GM23338 (cell line): ENCODE measurements around the gene BCORL1.

ENCODE experiments used
- CTCF ChIP-seq, 2 experiments: fragments of 200-600 bp in 1 of 2; sonication (generic) in 1 of 2; conservative IDR thresholded peaks; 2 replicates each; pipeline versions ENCODE4 v1.5.1 to v1.6.1; 2016 to 2017; ENCODE audit warnings: antibody characterized with exemption in 2 of 2, low read depth in 2 of 2, mild to moderate bottlenecking in 2 of 2, moderate library complexity in 1 of 2
- EZH2 ChIP-seq: fragments of 200-600 bp; sonication (generic); IDR thresholded peaks from one replicate; pipeline ENCODE4 v1.8.0; 2017; ENCODE audit warnings: antibody characterized with exemption, mild to moderate bottlenecking, low read depth; ENCODE audit not compliant: unreplicated experiment
- EZH2phosphoT487 ChIP-seq: fragments of 200-600 bp; sonication (generic); IDR thresholded peaks from one replicate; pipeline ENCODE4 v1.8.1; 2018; ENCODE audit warnings: antibody characterized with exemption; ENCODE audit not compliant: unreplicated experiment
- NANOG ChIP-seq: IDR thresholded peaks from 2 replicates; pipeline ENCODE4 v1.6.1; 2016; ENCODE audit warnings: antibody characterized with exemption, borderline replicate concordance
- ZNF462 ChIP-seq: fragments of 250-450 bp; sonication (Bioruptor Pico); IDR thresholded peaks from 2 replicates; pipeline ENCODE4 v1.5.0; 2020; ENCODE audit warnings: mild to moderate bottlenecking, moderate library complexity

- TF ChIP-seq NANOG (no peak), EZH2 (no peak), CTCF (conservative IDR thresholded peaks at IDR 0.05; ENCODE audit: low read depth in 2 of 2) (no peak), ZNF462 (CRISPR knock-in tag) (no peak), EZH2phosphoT487 (no peak)
Measured at GRCh38 chrX:130018143-130018542, 35.7 kb downstream of the BCORL1 start.
